Epidermal melanocyte (primary cell): ENCODE measurements around the gene SNRNP40.
"Not testable (repeated sequence)": the region's sequence is repeated elsewhere in the genome, so short reads cannot be mapped to it uniquely, and the experiment has no call there.

Experiments used
- DNase-seq: peaks from one replicate; pipeline ENCODE4 v3.0.0; 2011; ENCODE audit warnings: low spot score; ENCODE audit not compliant: insufficient read length

Gene SNRNP40

GRCh38 chr1:31287791-31288190 is 8.8 kb downstream of the SNRNP40 start:
- DNase-seq: not testable (repeated sequence)

- DNase-seq: not testable (repeated sequence)
These were observed 14.2 kb downstream of the SNRNP40 start for GRCh38 chr1:31282426-31282825.

- DNase-seq: no peak
These were observed 23.0 kb downstream of the SNRNP40 start for GRCh38 chr1:31273619-31274018.

- DNase-seq: no peak
These were observed 24.2 kb downstream of the SNRNP40 start for GRCh38 chr1:31272369-31272768.

- no peak for DNase-seq
These were observed 30.0 kb downstream of the SNRNP40 start for GRCh38 chr1:31266547-31266946.

- no peak for DNase-seq
These were observed 31.7 kb downstream of the SNRNP40 start for GRCh38 chr1:31264790-31265386.

- DNase-seq: no peak
These were observed 33.2 kb downstream of the SNRNP40 start for GRCh38 chr1:31263408-31263807.

GRCh38 chr1:31262393-31262792 is 34.2 kb downstream of the SNRNP40 start:
- DNase-seq: not testable (repeated sequence)

GRCh38 chr1:31261916-31262315 is 34.7 kb downstream of the SNRNP40 start:
- DNase-seq: no peak

- no peak for DNase-seq
These were observed 36.8 kb downstream of the SNRNP40 start for GRCh38 chr1:31259746-31260145.

- no peak for DNase-seq
These were observed 38.0 kb downstream of the SNRNP40 start for GRCh38 chr1:31258581-31258980.

GRCh38 chr1:31257213-31257612 is 39.4 kb downstream of the SNRNP40 start:
- no peak for DNase-seq

GRCh38 chr1:31249854-31250253 is 46.7 kb downstream of the SNRNP40 start:
- no peak for DNase-seq

- DNase-seq: no peak
These were observed 48.3 kb downstream of the SNRNP40 start for GRCh38 chr1:31248276-31248675.

GRCh38 chr1:31244326-31244725 is 52.3 kb downstream of the SNRNP40 start:
- DNase-seq: no peak

GRCh38 chr1:31243501-31244286 is 52.9 kb downstream of the SNRNP40 start:
- no peak for DNase-seq

GRCh38 chr1:31241321-31241720 is 55.3 kb downstream of the SNRNP40 start:
- DNase-seq: no peak

GRCh38 chr1:31239653-31240241 is 56.8 kb downstream of the SNRNP40 start, which contains the start of gene NKAIN1:
NKAIN1 (minus strand) TSS chr1:31239887; CDS start chr1:31239547, 340 bp downstream.
- no peak for DNase-seq

- DNase-seq: no peak
These were observed 57.5 kb downstream of the SNRNP40 start for GRCh38 chr1:31238986-31239613.

- DNase-seq: no peak
These were observed 58.0 kb downstream of the SNRNP40 start for GRCh38 chr1:31238612-31238985.

GRCh38 chr1:31234870-31235269 is 61.7 kb downstream of the SNRNP40 start:
- no peak for DNase-seq

- no peak for DNase-seq
These were observed 62.4 kb downstream of the SNRNP40 start for GRCh38 chr1:31234123-31234708.
